ENCODE results near the gene PCLO. TPM values are rescaled to one million over a fixed set of nuclear protein-coding genes. Genes with fewer than 3 reads are reported as not detected.

PCLO gene
- total RNA-seq, 1 donor = 0.36 TPM

GRCh38 chr7:83130191-83130590, 32.5 kb downstream of the PCLO start:
- no peaks in the 10 kb centered on the region for H3K36me3 ChIP-seq (ENCODE audit: insufficient read depth, low read length)
- TF ChIP-seq, protein P1, sequence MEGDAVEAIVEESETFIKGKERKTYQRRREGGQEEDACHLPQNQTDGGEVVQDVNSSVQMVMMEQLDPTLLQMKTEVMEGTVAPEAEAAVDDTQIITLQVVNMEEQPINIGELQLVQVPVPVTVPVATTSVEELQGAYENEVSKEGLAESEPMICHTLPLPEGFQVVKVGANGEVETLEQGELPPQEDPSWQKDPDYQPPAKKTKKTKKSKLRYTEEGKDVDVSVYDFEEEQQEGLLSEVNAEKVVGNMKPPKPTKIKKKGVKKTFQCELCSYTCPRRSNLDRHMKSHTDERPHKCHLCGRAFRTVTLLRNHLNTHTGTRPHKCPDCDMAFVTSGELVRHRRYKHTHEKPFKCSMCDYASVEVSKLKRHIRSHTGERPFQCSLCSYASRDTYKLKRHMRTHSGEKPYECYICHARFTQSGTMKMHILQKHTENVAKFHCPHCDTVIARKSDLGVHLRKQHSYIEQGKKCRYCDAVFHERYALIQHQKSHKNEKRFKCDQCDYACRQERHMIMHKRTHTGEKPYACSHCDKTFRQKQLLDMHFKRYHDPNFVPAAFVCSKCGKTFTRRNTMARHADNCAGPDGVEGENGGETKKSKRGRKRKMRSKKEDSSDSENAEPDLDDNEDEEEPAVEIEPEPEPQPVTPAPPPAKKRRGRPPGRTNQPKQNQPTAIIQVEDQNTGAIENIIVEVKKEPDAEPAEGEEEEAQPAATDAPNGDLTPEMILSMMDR (IDR thresholded peaks at IDR 0.05; ENCODE audit: extremely low read depth, low read depth, low read length) = no peak
- no peak overlapping the region for H3K27ac ChIP-seq (ENCODE audit: low read depth, low read length)
- no peak overlapping the region for H3K4me3 ChIP-seq (ENCODE audit: insufficient read depth, low read length)
- H2AFZ ChIP-seq (ENCODE audit: low read length) = no peak overlapping the region
- H3K4me2 ChIP-seq (ENCODE audit: insufficient read depth, low read length) = no peak overlapping the region
- H3K9me3 ChIP-seq (ENCODE audit: low read depth, low read length) = no peaks in the 10 kb centered on the region
- no peaks in the 10 kb centered on the region for H3K27me3 ChIP-seq (ENCODE audit: insufficient read depth, low read length)
- H3K79me2 ChIP-seq (ENCODE audit: insufficient read depth, low read length) = no peaks in the 10 kb centered on the region
- no peaks in the 10 kb centered on the region for H3K4me1 ChIP-seq (ENCODE audit: insufficient read depth, low read length)
- DNase-seq (ENCODE audit: insufficient read length, low spot score, missing footprints) = no peak
- H4K20me1 ChIP-seq (ENCODE audit: insufficient read depth, low read length) = no peaks in the 10 kb centered on the region

DNA sequence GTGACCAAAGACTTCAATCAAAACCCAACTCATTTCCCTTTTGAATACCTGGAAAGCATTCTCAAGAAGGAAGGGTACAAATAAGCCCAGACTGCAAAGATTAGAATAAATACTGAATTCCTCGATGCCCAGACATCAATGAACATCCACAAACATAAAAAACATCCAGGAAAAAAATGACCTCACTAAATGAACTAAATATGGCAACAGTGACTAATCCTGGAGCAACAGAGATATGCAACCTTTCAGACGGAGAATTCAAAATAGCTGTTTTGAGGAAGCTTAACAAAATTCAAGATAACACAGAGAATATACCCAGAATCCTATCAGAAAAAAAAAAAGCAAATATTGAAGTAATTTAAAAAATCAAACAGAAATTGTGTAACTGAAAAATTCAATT, 43.2 kb downstream of the PCLO start:
- Histone ChIP-seq H3K4me2 (ENCODE audit: insufficient read depth, low read length) (no peak overlapping the region), H3K27ac (ENCODE audit: low read depth, low read length) (no peak overlapping the region), H3K27me3 (ENCODE audit: insufficient read depth, low read length) (no peaks in the 10 kb centered on the region), H3K4me1 (ENCODE audit: insufficient read depth, low read length) (no peaks in the 10 kb centered on the region), H3K36me3 (ENCODE audit: insufficient read depth, low read length) (no peaks in the 10 kb centered on the region), H3K4me3 (ENCODE audit: insufficient read depth, low read length) (no peak overlapping the region), H4K20me1 (ENCODE audit: insufficient read depth, low read length) (no peaks in the 10 kb centered on the region), H2AFZ (ENCODE audit: low read length) (no peak overlapping the region), H3K79me2 (ENCODE audit: insufficient read depth, low read length) (no peaks in the 10 kb centered on the region), H3K9me3 (ENCODE audit: low read depth, low read length) (no peaks in the 10 kb centered on the region)
- DNase-seq (ENCODE audit: insufficient read length, low spot score, missing footprints) = no peak
- TF ChIP-seq, protein P1 (IDR thresholded peaks at IDR 0.05; ENCODE audit: extremely low read depth, low read depth, low read length) = no peak

GRCh38 chr7:83119026-83119382, 43.7 kb downstream of the PCLO start:
- Histone ChIP-seq H3K27ac (ENCODE audit: low read depth, low read length) (no peak overlapping the region), H3K9me3 (ENCODE audit: low read depth, low read length) (no peaks in the 10 kb centered on the region), H3K79me2 (ENCODE audit: insufficient read depth, low read length) (no peaks in the 10 kb centered on the region), H4K20me1 (ENCODE audit: insufficient read depth, low read length) (no peaks in the 10 kb centered on the region), H3K4me2 (ENCODE audit: insufficient read depth, low read length) (no peak overlapping the region), H3K36me3 (ENCODE audit: insufficient read depth, low read length) (no peaks in the 10 kb centered on the region), H3K27me3 (ENCODE audit: insufficient read depth, low read length) (no peaks in the 10 kb centered on the region), H3K4me1 (ENCODE audit: insufficient read depth, low read length) (no peaks in the 10 kb centered on the region), H3K4me3 (ENCODE audit: insufficient read depth, low read length) (no peak overlapping the region), H2AFZ (ENCODE audit: low read length) (no peak overlapping the region)
- TF ChIP-seq, protein P1 (IDR thresholded peaks at IDR 0.05; ENCODE audit: extremely low read depth, low read depth, low read length) = no peak
- no peak for DNase-seq (ENCODE audit: insufficient read length, low spot score, missing footprints)

DNA sequence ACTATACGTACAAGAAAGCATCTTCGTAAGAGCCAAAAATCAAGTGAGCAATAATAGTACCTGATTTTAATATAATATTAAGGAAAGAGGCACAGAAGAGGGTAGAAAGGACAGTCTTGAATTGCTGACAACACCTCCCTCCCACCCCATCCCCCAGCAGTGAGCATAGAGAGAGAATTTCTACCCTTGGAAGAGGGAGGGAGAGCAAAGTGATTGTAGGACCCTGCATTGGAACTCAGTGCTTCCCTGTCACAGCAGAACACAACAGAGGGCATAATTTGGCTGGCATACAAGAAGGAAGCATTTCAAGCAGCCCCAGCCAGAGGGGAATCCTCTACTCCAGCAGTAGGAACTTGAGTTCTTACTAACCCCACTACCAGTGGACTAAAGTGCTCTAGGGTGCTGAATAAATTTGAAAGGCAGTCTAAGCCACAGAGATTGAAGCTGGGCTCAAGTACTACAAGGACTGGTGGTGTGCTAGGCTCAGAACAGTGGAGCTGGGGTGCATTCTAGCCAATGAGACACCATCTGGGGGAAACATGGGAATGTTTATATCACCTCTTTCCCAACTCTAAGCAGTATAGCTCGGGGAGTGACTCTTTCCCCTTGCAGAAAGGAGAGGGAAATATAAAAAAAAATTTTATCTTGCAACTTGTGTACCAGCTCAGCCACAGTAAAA, 44.2 kb downstream of the PCLO start:
- Histone ChIP-seq H3K27me3 (ENCODE audit: insufficient read depth, low read length) (no peaks in the 10 kb centered on the region), H4K20me1 (ENCODE audit: insufficient read depth, low read length) (no peaks in the 10 kb centered on the region), H3K27ac (ENCODE audit: low read depth, low read length) (no peak overlapping the region), H3K9me3 (ENCODE audit: low read depth, low read length) (no peaks in the 10 kb centered on the region), H3K36me3 (ENCODE audit: insufficient read depth, low read length) (no peaks in the 10 kb centered on the region), H2AFZ (ENCODE audit: low read length) (no peak overlapping the region), H3K4me1 (ENCODE audit: insufficient read depth, low read length) (no peaks in the 10 kb centered on the region), H3K4me3 (ENCODE audit: insufficient read depth, low read length) (no peak overlapping the region), H3K79me2 (ENCODE audit: insufficient read depth, low read length) (no peaks in the 10 kb centered on the region), H3K4me2 (ENCODE audit: insufficient read depth, low read length) (no peak overlapping the region)
- DNase-seq (ENCODE audit: insufficient read length, low spot score, missing footprints) = no peak
- TF ChIP-seq, protein P1 (IDR thresholded peaks at IDR 0.05; ENCODE audit: extremely low read depth, low read depth, low read length) = no peak

Measured in osteoblast (primary cell).